Measurements from ENCODE around the gene GPAT3.

The GPAT3 gene

GRCh38 chr4:83585982-83586508 lies 50.1 kb downstream of the GPAT3 start:
- Histone ChIP-seq H3K36me3 (ENCODE audit: control insufficient read depth, insufficient read depth, low read length) (no peaks in the 10 kb centered on the region), H3K4me3 (ENCODE audit: low read length) (no peak overlapping the region), H3K9ac (ENCODE audit: low read length) (no peak overlapping the region), H3K4me1 (ENCODE audit: control insufficient read depth, insufficient read depth, low read length) (peaks cover 2% of the 10 kb centered on the region), H3K27ac (ENCODE audit: low read depth, low read length) (no peak overlapping the region), H3K27me3 (ENCODE audit: control insufficient read depth, insufficient read depth, low read length) (no peaks in the 10 kb centered on the region)

GRCh38 chr4:83589279-83589678 lies 53.4 kb downstream of the GPAT3 start:
- Histone ChIP-seq H3K27me3 (ENCODE audit: control insufficient read depth, insufficient read depth, low read length) (no peaks in the 10 kb centered on the region), H3K9ac (ENCODE audit: low read length) (no peak overlapping the region), H3K4me1 (ENCODE audit: control insufficient read depth, insufficient read depth, low read length) (no peaks in the 10 kb centered on the region), H3K36me3 (ENCODE audit: control insufficient read depth, insufficient read depth, low read length) (no peaks in the 10 kb centered on the region), H3K4me3 (ENCODE audit: low read length) (no peak overlapping the region), H3K27ac (ENCODE audit: low read depth, low read length) (no peak overlapping the region)

GRCh38 chr4:83591056-83591455 lies 55.1 kb downstream of the GPAT3 start:
- H3K27ac ChIP-seq (ENCODE audit: low read depth, low read length), result no peak overlapping the region
- H3K27me3 ChIP-seq (ENCODE audit: control insufficient read depth, insufficient read depth, low read length), result no peaks in the 10 kb centered on the region
- H3K36me3 ChIP-seq (ENCODE audit: control insufficient read depth, insufficient read depth, low read length), result no peaks in the 10 kb centered on the region
- no peaks in the 10 kb centered on the region for H3K4me1 ChIP-seq (ENCODE audit: control insufficient read depth, insufficient read depth, low read length)
- H3K4me3 ChIP-seq (ENCODE audit: low read length), result no peak overlapping the region
- no peak overlapping the region for H3K9ac ChIP-seq (ENCODE audit: low read length)

GRCh38 chr4:83591730-83592129 lies 55.8 kb downstream of the GPAT3 start:
- Histone ChIP-seq H3K4me3 (ENCODE audit: low read length) (no peak overlapping the region), H3K9ac (ENCODE audit: low read length) (no peak overlapping the region), H3K27ac (ENCODE audit: low read depth, low read length) (no peak overlapping the region), H3K36me3 (ENCODE audit: control insufficient read depth, insufficient read depth, low read length) (no peaks in the 10 kb centered on the region), H3K4me1 (ENCODE audit: control insufficient read depth, insufficient read depth, low read length) (no peaks in the 10 kb centered on the region), H3K27me3 (ENCODE audit: control insufficient read depth, insufficient read depth, low read length) (no peaks in the 10 kb centered on the region)

GRCh38 chr4:83599183-83599582 lies 63.3 kb downstream of the GPAT3 start:
- H3K27me3 ChIP-seq (ENCODE audit: control insufficient read depth, insufficient read depth, low read length), result no peaks in the 10 kb centered on the region
- H3K4me3 ChIP-seq (ENCODE audit: low read length), result no peak overlapping the region
- H3K4me1 ChIP-seq (ENCODE audit: control insufficient read depth, insufficient read depth, low read length), result peaks cover 4% of the 10 kb centered on the region
- H3K27ac ChIP-seq (ENCODE audit: low read depth, low read length), result no peak overlapping the region
- no peak overlapping the region for H3K9ac ChIP-seq (ENCODE audit: low read length)
- H3K36me3 ChIP-seq (ENCODE audit: control insufficient read depth, insufficient read depth, low read length), result no peaks in the 10 kb centered on the region

- H3K4me1 ChIP-seq (ENCODE audit: control insufficient read depth, insufficient read depth, low read length), result peaks cover 9% of the 10 kb centered on the region
- peak overlapping the region; percentile 82 for H3K27ac ChIP-seq (ENCODE audit: low read depth, low read length)
- H3K9ac ChIP-seq (ENCODE audit: low read length), result no peak overlapping the region
- no peaks in the 10 kb centered on the region for H3K27me3 ChIP-seq (ENCODE audit: control insufficient read depth, insufficient read depth, low read length)
- no peaks in the 10 kb centered on the region for H3K36me3 ChIP-seq (ENCODE audit: control insufficient read depth, insufficient read depth, low read length)
- no peak overlapping the region for H3K4me3 ChIP-seq (ENCODE audit: low read length)
Observed at GRCh38 chr4:83603129-83603528, 67.2 kb downstream of the GPAT3 start.

- Histone ChIP-seq H3K4me3 (ENCODE audit: low read length) (no peak overlapping the region), H3K36me3 (ENCODE audit: control insufficient read depth, insufficient read depth, low read length) (no peaks in the 10 kb centered on the region), H3K9ac (ENCODE audit: low read length) (no peak overlapping the region), H3K27ac (ENCODE audit: low read depth, low read length) (no peak overlapping the region), H3K27me3 (ENCODE audit: control insufficient read depth, insufficient read depth, low read length) (no peaks in the 10 kb centered on the region), H3K4me1 (ENCODE audit: control insufficient read depth, insufficient read depth, low read length) (peaks cover 9% of the 10 kb centered on the region)
Observed at GRCh38 chr4:83604321-83604720, 68.4 kb downstream of the GPAT3 start.

GRCh38 chr4:83605210-83605609 lies 69.3 kb downstream of the GPAT3 start:
- H3K27me3 ChIP-seq (ENCODE audit: control insufficient read depth, insufficient read depth, low read length), result no peaks in the 10 kb centered on the region
- H3K4me3 ChIP-seq (ENCODE audit: low read length), result no peak overlapping the region
- no peak overlapping the region for H3K27ac ChIP-seq (ENCODE audit: low read depth, low read length)
- H3K9ac ChIP-seq (ENCODE audit: low read length), result no peak overlapping the region
- peaks cover 9% of the 10 kb centered on the region for H3K4me1 ChIP-seq (ENCODE audit: control insufficient read depth, insufficient read depth, low read length)
- H3K36me3 ChIP-seq (ENCODE audit: control insufficient read depth, insufficient read depth, low read length), result no peaks in the 10 kb centered on the region

- no peaks in the 10 kb centered on the region for H3K36me3 ChIP-seq (ENCODE audit: control insufficient read depth, insufficient read depth, low read length)
- no peak overlapping the region for H3K9ac ChIP-seq (ENCODE audit: low read length)
- H3K27me3 ChIP-seq (ENCODE audit: control insufficient read depth, insufficient read depth, low read length), result no peaks in the 10 kb centered on the region
- H3K4me1 ChIP-seq (ENCODE audit: control insufficient read depth, insufficient read depth, low read length), result peaks cover 9% of the 10 kb centered on the region
- no peak overlapping the region for H3K27ac ChIP-seq (ENCODE audit: low read depth, low read length)
- H3K4me3 ChIP-seq (ENCODE audit: low read length), result no peak overlapping the region
Observed at GRCh38 chr4:83605744-83606172, 69.8 kb downstream of the GPAT3 start.

GRCh38 chr4:83606460-83606859 lies 70.6 kb downstream of the GPAT3 start:
- peaks cover 9% of the 10 kb centered on the region for H3K4me1 ChIP-seq (ENCODE audit: control insufficient read depth, insufficient read depth, low read length)
- no peaks in the 10 kb centered on the region for H3K36me3 ChIP-seq (ENCODE audit: control insufficient read depth, insufficient read depth, low read length)
- H3K27me3 ChIP-seq (ENCODE audit: control insufficient read depth, insufficient read depth, low read length), result no peaks in the 10 kb centered on the region
- H3K27ac ChIP-seq (ENCODE audit: low read depth, low read length), result peak overlapping the region; percentile 14
- H3K9ac ChIP-seq (ENCODE audit: low read length), result no peak overlapping the region
- H3K4me3 ChIP-seq (ENCODE audit: low read length), result no peak overlapping the region

GRCh38 chr4:83606898-83607297 lies 71.0 kb downstream of the GPAT3 start:
- H3K27ac ChIP-seq (ENCODE audit: low read depth, low read length), result no peak overlapping the region
- H3K36me3 ChIP-seq (ENCODE audit: control insufficient read depth, insufficient read depth, low read length), result no peaks in the 10 kb centered on the region
- H3K4me1 ChIP-seq (ENCODE audit: control insufficient read depth, insufficient read depth, low read length), result peaks cover 9% of the 10 kb centered on the region
- no peak overlapping the region for H3K4me3 ChIP-seq (ENCODE audit: low read length)
- H3K9ac ChIP-seq (ENCODE audit: low read length), result no peak overlapping the region
- no peaks in the 10 kb centered on the region for H3K27me3 ChIP-seq (ENCODE audit: control insufficient read depth, insufficient read depth, low read length)

- no peaks in the 10 kb centered on the region for H3K36me3 ChIP-seq (ENCODE audit: control insufficient read depth, insufficient read depth, low read length)
- no peak overlapping the region for H3K4me3 ChIP-seq (ENCODE audit: low read length)
- H3K27me3 ChIP-seq (ENCODE audit: control insufficient read depth, insufficient read depth, low read length), result no peaks in the 10 kb centered on the region
- peaks cover 4% of the 10 kb centered on the region for H3K4me1 ChIP-seq (ENCODE audit: control insufficient read depth, insufficient read depth, low read length)
- no peak overlapping the region for H3K9ac ChIP-seq (ENCODE audit: low read length)
- no peak overlapping the region for H3K27ac ChIP-seq (ENCODE audit: low read depth, low read length)
Observed at GRCh38 chr4:83609365-83609764, 73.5 kb downstream of the GPAT3 start.

- H3K4me1 ChIP-seq (ENCODE audit: control insufficient read depth, insufficient read depth, low read length), result no peaks in the 10 kb centered on the region
- no peak overlapping the region for H3K4me3 ChIP-seq (ENCODE audit: low read length)
- no peaks in the 10 kb centered on the region for H3K27me3 ChIP-seq (ENCODE audit: control insufficient read depth, insufficient read depth, low read length)
- H3K9ac ChIP-seq (ENCODE audit: low read length), result no peak overlapping the region
- no peaks in the 10 kb centered on the region for H3K36me3 ChIP-seq (ENCODE audit: control insufficient read depth, insufficient read depth, low read length)
- H3K27ac ChIP-seq (ENCODE audit: low read depth, low read length), result no peak overlapping the region
Observed at GRCh38 chr4:83610729-83611128, 74.8 kb downstream of the GPAT3 start.
